HepG2 (cell line): ENCODE results near the gene HBQ1. TPM values are rescaled to one million over a fixed set of nuclear protein-coding genes. Genes with fewer than 3 reads are reported as not detected.

Experiments used
- ATAC-seq: fragments of 200-7000 bp; cut with Tn5 transposase; 3 replicates; pipeline ENCODE4 v1.9.1; 2020; ENCODE audit warnings: mild to moderate bottlenecking, moderate library complexity
- BruUV-seq: library from RNA; stranded (reverse); fragments of 400-500 nt; replicated peaks from 2 replicates; lab custom pipeline; 2021; lab: Mats Ljungman, UMichigan
- CTCF ChIA-PET: fragments of 300-600 bp; formaldehyde crosslinking; extraction: SDS; loops from one replicate; lab custom pipeline; 2021; ENCODE audit warnings: low total read pairs, inconsistent platforms, low intra/inter-chr PET ratio; lab: Yijun Ruan, JAX
- POLR2A ChIA-PET: fragments of 350-600 bp; sonication (Branson Sonifier 250); formaldehyde crosslinking; loops from one replicate; lab custom pipeline; 2020; ENCODE audit warnings: antibody characterized with exemption, inconsistent platforms; lab: Yijun Ruan, JAX
- DNase-seq: peaks from one replicate; pipeline ENCODE4 v3.0.0-alpha.2; 2015; ENCODE audit warnings: low spot score
- FAIRE-seq: peaks from 3 replicates; lab custom pipeline; 2011; peaks lifted over from hg19 to GRCh38; lab: Jason Lieb, UNC
- H2AFZ ChIP-seq: one replicate; pipeline ENCODE4 v1.6.1; 2011; ENCODE audit warnings: low read length, inconsistent platforms
- H3K27ac ChIP-seq: fragments of 300-600 bp; 3 replicates; pipeline ENCODE4 v1.8.0; 2011; ENCODE audit warnings: mixed run types, mild to moderate bottlenecking, mixed read lengths, low read length, inconsistent platforms; ENCODE audit not compliant: insufficient read depth; ENCODE audit errors: extremely low read length
- H3K27me3 ChIP-seq, 2 experiments: fragments of 200-600 bp in 1 of 2; 2 replicates in 1 of 2; 3 replicates in 1 of 2; pipeline versions ENCODE4 v1.6.0 to v1.8.0; 2011; ENCODE audit warnings: low read length in 2 of 2, mild to moderate bottlenecking in 2 of 2, moderate library complexity in 2 of 2, inconsistent platforms in 1 of 2; ENCODE audit not compliant: insufficient read depth in 2 of 2, control insufficient read depth in 1 of 2
- H3K36me3 ChIP-seq, 2 experiments: fragments of 200-600 bp in 1 of 2; replicated peaks in 1 of 2; 2 replicates in 1 of 2; 3 replicates in 1 of 2; pipeline versions ENCODE4 v1.5.1 to v1.8.0; 2011; ENCODE audit warnings: low read length in 2 of 2, inconsistent platforms in 1 of 2; ENCODE audit not compliant: insufficient read depth in 2 of 2, control insufficient read depth in 1 of 2
- H3K4me1 ChIP-seq: 2 replicates; pipeline ENCODE4 v1.5.1; 2012; ENCODE audit warnings: low read length, inconsistent platforms; ENCODE audit not compliant: insufficient read depth
- H3K4me2 ChIP-seq: 2 replicates; pipeline ENCODE4 v1.6.0; 2011; ENCODE audit warnings: low read depth, low read length, inconsistent platforms
- H3K4me3 ChIP-seq, 3 experiments: fragments of 200-600 bp in 1 of 3; sonication (generic), shearing (Covaris generic) in 1 of 3; replicated peaks in 1 of 3; 2 replicates each; pipeline ENCODE4 v1.5.1; 2011 to 2016; ENCODE audit warnings: low read length in 3 of 3, inconsistent platforms in 2 of 3, low read depth in 2 of 3, mild to moderate bottlenecking in 2 of 3, control low read depth in 1 of 3, mixed read lengths in 1 of 3; ENCODE audit not compliant: insufficient read depth in 1 of 3
- H3K79me2 ChIP-seq: one replicate; pipeline ENCODE4 v1.6.1; 2011; ENCODE audit warnings: low read length, inconsistent platforms; ENCODE audit not compliant: insufficient read depth
- H3K9ac ChIP-seq: 2 replicates; pipeline ENCODE4 v1.6.0; 2011; ENCODE audit warnings: mild to moderate bottlenecking, low read depth, low read length, inconsistent platforms; ENCODE audit not compliant: insufficient read depth
- H3K9me3 ChIP-seq: 2 replicates; pipeline ENCODE4 v1.5.1; 2012; ENCODE audit warnings: mild to moderate bottlenecking, low read length
- H4K20me1 ChIP-seq: 2 replicates; pipeline ENCODE4 v1.6.0; 2011; ENCODE audit warnings: inconsistent platforms, mild to moderate bottlenecking, low read length, moderate library complexity; ENCODE audit not compliant: insufficient read depth
- CREB3 ChIP-seq: sonication (generic); formaldehyde crosslinking; IDR thresholded peaks from 2 replicates; pipeline ENCODE4 v1.5.0; 2020; ENCODE audit warnings: missing genetic modification reagents
- KAT8 ChIP-seq: IDR thresholded peaks from 2 replicates; pipeline ENCODE4 v1.6.1; 2016; ENCODE audit warnings: missing genetic modification reagents, missing compliant biosample characterization
- MTF2 ChIP-seq: sonication (generic); formaldehyde crosslinking; IDR thresholded peaks from 2 replicates; pipeline ENCODE4 v1.5.0; 2020; ENCODE audit warnings: missing genetic modification reagents, borderline replicate concordance
- ZNF138 ChIP-seq: sonication (generic); formaldehyde crosslinking; IDR thresholded peaks from 2 replicates; pipeline ENCODE4 v1.5.0; 2020; ENCODE audit warnings: mild to moderate bottlenecking, low read depth, missing genetic modification reagents
- ZNF263 ChIP-seq: sonication (generic); formaldehyde crosslinking; IDR thresholded peaks from 2 replicates; pipeline ENCODE4 v1.4.0; 2020; ENCODE audit warnings: missing genetic modification reagents
- ZNF331 ChIP-seq: sonication (generic); formaldehyde crosslinking; IDR thresholded peaks from 2 replicates; pipeline ENCODE4 v1.4.0; 2020; ENCODE audit warnings: missing genetic modification reagents
- ZNF333 ChIP-seq: sonication (generic); formaldehyde crosslinking; IDR thresholded peaks from 2 replicates; pipeline ENCODE4 v1.4.0; 2020; ENCODE audit warnings: mild to moderate bottlenecking, missing genetic modification reagents, borderline replicate concordance
- ZNF441 ChIP-seq: sonication (generic); formaldehyde crosslinking; IDR thresholded peaks from 2 replicates; pipeline ENCODE4 v1.7.0; 2021; ENCODE audit warnings: missing genetic modification reagents, borderline replicate concordance
- ZNF704 ChIP-seq: sonication (generic); formaldehyde crosslinking; IDR thresholded peaks from 2 replicates; pipeline ENCODE4 v1.8.1; 2023; ENCODE audit warnings: mild to moderate bottlenecking, inconsistent platforms, moderate library complexity, missing genetic modification reagents, borderline replicate concordance
- ZNF788 ChIP-seq: sonication (generic); formaldehyde crosslinking; IDR thresholded peaks from 2 replicates; pipeline ENCODE4 v1.5.0; 2020; ENCODE audit warnings: mild to moderate bottlenecking, missing genetic modification reagents, borderline replicate concordance
- WGBS: methylation state at CpG from one replicate; pipeline ENCODE4 v1.1.6; 2017; ENCODE audit warnings: low lambda C conversion rate; 5-methylcytosine and 5-hydroxymethylcytosine counted together
- in situ Hi-C: cut with HindIII; loops from 2 replicates; pipeline ENCODE4 v1.10.0; 2017; ENCODE audit warnings: low pct_unique_long_range_greater_than_20kb; ENCODE audit not compliant: extremely low pct_ligation_motif_present
- intact Hi-C: fragments of 100-400 bp; cut with micrococcal nuclease; formaldehyde crosslinking; loops from one replicate; pipeline ENCODE4 v1.10.0; 2022; ENCODE audit not compliant: unreplicated experiment
- polyA plus RNA-seq, 8 experiments: library from polyadenylated mRNA; depleted of rRNA in 3 of 8; stranded (reverse) in 7 of 8; unstranded in 1 of 8; fragments of >200 nt; fragmentation: Illumina TruSeq in 4 of 8; extraction: Trizol in 4 of 8; gene quantifications; 2 replicates each; pipeline versions ENCODE4 v1.2.1 to v1.2.3, GENCODE V29; 2011 to 2016; ENCODE audit warnings: low read depth in 4 of 8, missing spikeins in 1 of 8, mixed read lengths in 1 of 8; ENCODE audit not compliant: insufficient read depth in 1 of 8
- total RNA-seq, 5 experiments: library from RNA; depleted of rRNA; stranded (reverse); fragments of >200 nt; fragmentation: Illumina TruSeq; extraction: Trizol; gene quantifications; 2 replicates each; pipeline ENCODE4 v1.2.3, GENCODE V29; 2016; ENCODE audit warnings: low read depth in 1 of 5
- TF ChIP-seq, protein P1 (sequence below): IDR thresholded peaks from 2 replicates; pipeline ENCODE4 v1.6.1; 2016; ENCODE audit warnings: missing biosample characterization, missing genetic modification reagents, low read depth
- TF ChIP-seq, protein P2 (sequence below): sonication (generic); formaldehyde crosslinking; IDR thresholded peaks from 2 replicates; pipeline ENCODE4 v1.9.0; 2021; ENCODE audit warnings: missing genetic modification reagents, borderline replicate concordance

Gene HBQ1
- total and polyA plus RNA-seq, 2 of the 13 experiments (the other 11 are each of a cell fraction or from before 2014, with no cell fraction given) = 4.9 to 7.4 TPM

DNA sequence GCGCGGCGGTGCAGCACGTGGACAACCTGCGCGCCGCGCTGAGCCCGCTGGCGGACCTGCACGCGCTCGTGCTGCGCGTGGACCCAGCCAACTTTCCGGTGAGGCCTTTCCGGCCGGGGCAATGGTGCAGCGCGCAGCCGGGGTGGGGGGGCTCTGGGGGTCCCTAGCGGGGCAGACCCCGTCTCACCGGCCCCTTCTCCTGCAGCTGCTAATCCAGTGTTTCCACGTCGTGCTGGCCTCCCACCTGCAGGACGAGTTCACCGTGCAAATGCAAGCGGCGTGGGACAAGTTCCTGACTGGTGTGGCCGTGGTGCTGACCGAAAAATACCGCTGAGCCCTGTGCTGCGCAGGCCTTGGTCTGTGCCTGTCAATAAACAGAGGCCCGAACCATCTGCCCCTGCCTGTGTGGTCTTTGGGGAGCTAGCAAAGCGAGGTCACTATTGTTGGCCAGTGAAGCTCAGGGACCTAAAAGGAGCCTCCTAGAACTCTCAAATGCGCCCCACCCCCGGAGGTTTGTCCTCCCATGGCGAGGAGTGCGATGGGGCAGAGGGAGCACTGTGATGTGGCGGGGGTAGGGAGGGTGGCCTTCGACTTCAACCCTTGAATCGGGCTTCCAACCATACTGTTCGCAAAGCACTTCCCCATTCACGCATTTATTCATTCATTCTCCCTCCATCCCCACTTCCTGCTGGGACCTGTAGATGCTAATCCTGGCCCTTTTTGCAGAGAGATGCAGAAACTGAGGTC lies 13.7 kb upstream of the HBQ1 start:
- FAIRE-seq (no peak), ATAC-seq (no peak), DNase-seq (no peak)
- H3K79me2 ChIP-seq = no peaks in the 10 kb centered on the region
- CTCF ChIA-PET = no interaction called here
- peak overlapping the region; percentile 51; the same call in 1 of the 2 replicates for H3K4me2 ChIP-seq
- H3K9ac ChIP-seq = no peak overlapping the region
- no TSS peak for BruUV-seq
- POLR2A ChIA-PET = no interaction called here
- peaks cover 23 to 52% of the 10 kb centered on the region in 2 experiments for H3K27me3 ChIP-seq
- H4K20me1 ChIP-seq = peaks cover 3% of the 10 kb centered on the region; the same call in 1 of the 2 replicates
- peaks cover 38% of the 10 kb centered on the region for H3K4me1 ChIP-seq
- H3K27ac ChIP-seq = no peak overlapping the region
- peak overlapping the region in 1 of 3 experiments; percentile 54; a peak in 1 of 6 replicates for H3K4me3 ChIP-seq
- no peaks in the 10 kb centered on the region for H3K9me3 ChIP-seq
- intact Hi-C loops (no loop called here), in situ Hi-C loops (no loop called here)
- WGBS = 8% methylated on average over 10 of the region's 45 CpGs
- H3K36me3 ChIP-seq = no peaks in the 10 kb centered on the region
- H2AFZ ChIP-seq = no peak overlapping the region
- TF ChIP-seq, protein P1, sequence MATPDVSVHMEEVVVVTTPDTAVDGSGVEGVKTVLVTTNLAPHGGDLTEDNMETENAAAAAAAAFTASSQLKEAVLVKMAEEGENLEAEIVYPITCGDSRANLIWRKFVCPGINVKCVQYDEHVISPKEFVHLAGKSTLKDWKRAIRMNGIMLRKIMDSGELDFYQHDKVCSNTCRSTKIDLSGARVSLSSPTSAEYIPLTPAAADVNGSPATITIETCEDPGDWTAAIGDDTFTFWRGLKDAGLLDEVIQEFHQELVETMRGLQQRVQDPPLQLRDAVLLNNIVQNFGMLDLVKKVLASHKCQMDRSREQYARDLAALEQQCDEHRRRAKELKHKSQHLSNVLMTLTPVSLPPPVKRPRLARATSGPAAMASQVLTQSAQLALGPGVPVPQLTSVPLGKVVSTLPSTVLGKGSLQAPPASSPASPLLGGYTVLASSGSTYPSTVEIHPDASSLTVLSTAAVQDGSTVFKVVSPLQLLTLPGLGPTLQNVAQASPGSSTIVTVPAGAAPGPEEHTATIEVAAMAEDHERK = no peak
- TF ChIP-seq ZNF333 (CRISPR knock-in tag) (no peak), CREB3 (CRISPR knock-in tag) (no peak), ZNF704 (no peak), ZNF441 (CRISPR knock-in tag) (no peak), ZNF788 (CRISPR knock-in tag) (no peak), ZNF331 (no peak), MTF2 (CRISPR knock-in tag) (peak; percentile 31; the same call in 1 of the 2 replicates), ZNF138 (CRISPR knock-in tag) (no peak), ZNF263 (peak; percentile 86), KAT8 (CRISPR knock-in tag) (no peak)
- TF ChIP-seq, protein P2, sequence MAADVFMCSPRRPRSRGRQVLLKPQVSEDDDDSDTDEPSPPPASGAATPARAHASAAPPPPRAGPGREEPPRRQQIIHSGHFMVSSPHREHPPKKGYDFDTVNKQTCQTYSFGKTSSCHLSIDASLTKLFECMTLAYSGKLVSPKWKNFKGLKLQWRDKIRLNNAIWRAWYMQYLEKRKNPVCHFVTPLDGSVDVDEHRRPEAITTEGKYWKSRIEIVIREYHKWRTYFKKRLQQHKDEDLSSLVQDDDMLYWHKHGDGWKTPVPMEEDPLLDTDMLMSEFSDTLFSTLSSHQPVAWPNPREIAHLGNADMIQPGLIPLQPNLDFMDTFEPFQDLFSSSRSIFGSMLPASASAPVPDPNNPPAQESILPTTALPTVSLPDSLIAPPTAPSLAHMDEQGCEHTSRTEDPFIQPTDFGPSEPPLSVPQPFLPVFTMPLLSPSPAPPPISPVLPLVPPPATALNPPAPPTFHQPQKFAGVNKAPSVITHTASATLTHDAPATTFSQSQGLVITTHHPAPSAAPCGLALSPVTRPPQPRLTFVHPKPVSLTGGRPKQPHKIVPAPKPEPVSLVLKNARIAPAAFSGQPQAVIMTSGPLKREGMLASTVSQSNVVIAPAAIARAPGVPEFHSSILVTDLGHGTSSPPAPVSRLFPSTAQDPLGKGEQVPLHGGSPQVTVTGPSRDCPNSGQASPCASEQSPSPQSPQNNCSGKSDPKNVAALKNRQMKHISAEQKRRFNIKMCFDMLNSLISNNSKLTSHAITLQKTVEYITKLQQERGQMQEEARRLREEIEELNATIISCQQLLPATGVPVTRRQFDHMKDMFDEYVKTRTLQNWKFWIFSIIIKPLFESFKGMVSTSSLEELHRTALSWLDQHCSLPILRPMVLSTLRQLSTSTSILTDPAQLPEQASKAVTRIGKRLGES (CRISPR knock-in tag) = no peak
- TF ChIP-seq, all 625 proteins: peak for 2
